SU-DHL-6 (cell line): ENCODE measurements around the gene ENO2.

ENCODE experiments used
- H2AFZ ChIP-seq: fragments of 200-600 bp; sonication (generic); 2 replicates; pipeline ENCODE4 v1.6.1; 2014; ENCODE audit warnings: low read depth, mild to moderate bottlenecking, moderate library complexity, mixed read lengths, antibody characterized with exemption, low read length; ENCODE audit not compliant: severe bottlenecking
- H3F3A ChIP-seq: fragments of 200-600 bp; shearing (Covaris generic); 2 replicates; pipeline ENCODE4 v1.6.0; 2016; ENCODE audit warnings: antibody characterized with exemption, mild to moderate bottlenecking; ENCODE audit not compliant: insufficient read depth
- H3K27ac ChIP-seq: fragments of 200-600 bp; sonication (generic); 2 replicates; pipeline ENCODE4 v1.5.1; 2016; ENCODE audit warnings: low read depth, mild to moderate bottlenecking, low read length, moderate library complexity, mixed read lengths
- H3K27me3 ChIP-seq: fragments of 200-600 bp; sonication (generic), shearing (Covaris generic); 2 replicates; pipeline ENCODE4 v1.6.0; 2014; ENCODE audit warnings: mild to moderate bottlenecking, low read length
- H3K36me3 ChIP-seq: fragments of 200-600 bp; sonication (generic); 2 replicates; pipeline ENCODE4 v1.6.1; 2014; ENCODE audit warnings: mild to moderate bottlenecking, low read length, mixed read lengths
- H3K4me2 ChIP-seq: fragments of 300-600, 200-600 bp; shearing (Covaris generic), sonication (generic); 2 replicates; pipeline ENCODE4 v1.6.0; 2014; ENCODE audit warnings: low read length, low read depth, mild to moderate bottlenecking; ENCODE audit not compliant: poor library complexity, severe bottlenecking
- H3K4me3 ChIP-seq: fragments of 200-600 bp; sonication (generic); 2 replicates; pipeline ENCODE4 v1.5.1; 2014; ENCODE audit warnings: antibody characterized with exemption, low read length, mild to moderate bottlenecking, mixed read lengths; ENCODE audit not compliant: insufficient read depth, poor library complexity, severe bottlenecking
- H3K79me2 ChIP-seq: fragments of 200-600 bp; sonication (generic); 2 replicates; pipeline ENCODE4 v1.6.1; 2014; ENCODE audit warnings: mild to moderate bottlenecking, low read length, moderate library complexity; ENCODE audit not compliant: insufficient read depth
- H3K9ac ChIP-seq: fragments of 200-600 bp; sonication (generic); 2 replicates; pipeline ENCODE4 v1.7.0; 2014; ENCODE audit warnings: mild to moderate bottlenecking, low read length
- H3K9me2 ChIP-seq: fragments of 200-600 bp; sonication (generic); replicated peaks from 2 replicates; pipeline ENCODE4 v1.6.1; 2014; ENCODE audit warnings: low read length; ENCODE audit not compliant: insufficient read depth
- H3K9me3 ChIP-seq: fragments of 200-600 bp; sonication (generic); 2 replicates; pipeline ENCODE4 v1.6.1; 2014; ENCODE audit warnings: low read length, mixed read lengths; ENCODE audit not compliant: insufficient read depth
- H4K20me1 ChIP-seq: fragments of 200-600 bp; sonication (generic); 2 replicates; pipeline ENCODE4 v1.6.1; 2014; ENCODE audit warnings: low read depth, mild to moderate bottlenecking, antibody characterized with exemption, low read length, moderate library complexity, mixed read lengths
- CTCF ChIP-seq: fragments of 200-600 bp; sonication (generic); IDR thresholded peaks from one replicate; pipeline ENCODE4 v1.5.1; 2017; ENCODE audit warnings: antibody characterized with exemption, mild to moderate bottlenecking, low read length, moderate library complexity; ENCODE audit not compliant: insufficient read depth, poor library complexity, severe bottlenecking
- EZH2phosphoT487 ChIP-seq: fragments of 200-600 bp; sonication (generic), shearing (Covaris generic); conservative IDR thresholded peaks from 2 replicates; pipeline ENCODE4 v1.6.1; 2018; ENCODE audit warnings: mild to moderate bottlenecking, antibody characterized with exemption, low read length, moderate library complexity, mixed read lengths

The ENO2 gene

GRCh38 chr12:6946920-6947374 lies 32.6 kb downstream of the ENO2 start:
- Histone ChIP-seq H3K4me3 (no peak overlapping the region), H3K4me2 (peak overlapping the region; percentile 82)
- TF ChIP-seq EZH2phosphoT487 (no peak), CTCF (no peak)

GRCh38 chr12:6947615-6948014 lies 33.2 kb downstream of the ENO2 start:
- no peaks in the 10 kb centered on the region for H3K36me3 ChIP-seq
- no peaks in the 10 kb centered on the region for H3K79me2 ChIP-seq
- H3K9ac ChIP-seq = no peak overlapping the region
- H3K4me2 ChIP-seq = no peak overlapping the region
- no peaks in the 10 kb centered on the region for H3K27me3 ChIP-seq
- no peak overlapping the region for H3K4me3 ChIP-seq
- no peak overlapping the region for H2AFZ ChIP-seq
- H3K27ac ChIP-seq = no peak overlapping the region
- H3K9me2 ChIP-seq = no peaks in the 10 kb centered on the region
- peaks cover 28% of the 10 kb centered on the region for H3F3A ChIP-seq
- H4K20me1 ChIP-seq = no peaks in the 10 kb centered on the region
- TF ChIP-seq CTCF = no peak
- no peak for TF ChIP-seq EZH2phosphoT487
- H3K9me3 ChIP-seq = no peaks in the 10 kb centered on the region

More at GRCh38 chr12:6946920-6947374, 32.6 kb downstream of the ENO2 start:
- Histone ChIP-seq H3K9ac (peak overlapping the region; percentile 74; the same call in 1 of the 2 replicates), H3K9me2 (no peaks in the 10 kb centered on the region), H3K36me3 (no peaks in the 10 kb centered on the region), H4K20me1 (no peaks in the 10 kb centered on the region), H3K79me2 (no peaks in the 10 kb centered on the region), H3K27me3 (no peaks in the 10 kb centered on the region), H2AFZ (peak overlapping the region; percentile 34), H3K27ac (no peak overlapping the region), H3F3A (peaks cover 28% of the 10 kb centered on the region), H3K9me3 (no peaks in the 10 kb centered on the region)

- H3K79me2 ChIP-seq = no peaks in the 10 kb centered on the region
- H3K36me3 ChIP-seq = no peaks in the 10 kb centered on the region
- peaks cover 19% of the 10 kb centered on the region for H3F3A ChIP-seq
- no peak overlapping the region for H3K4me2 ChIP-seq
- no peaks in the 10 kb centered on the region for H3K9me3 ChIP-seq
- TF ChIP-seq EZH2phosphoT487 (no peak), CTCF (no peak)
- H4K20me1 ChIP-seq = no peaks in the 10 kb centered on the region
- H3K9ac ChIP-seq = no peak overlapping the region
- no peak overlapping the region for H3K4me3 ChIP-seq
- no peak overlapping the region for H3K27ac ChIP-seq
- no peak overlapping the region for H2AFZ ChIP-seq
- H3K9me2 ChIP-seq = no peaks in the 10 kb centered on the region
- no peaks in the 10 kb centered on the region for H3K27me3 ChIP-seq
Measured at GRCh38 chr12:6948873-6949594, 34.7 kb downstream of the ENO2 start.
